OCI-LY3 (cell line): ENCODE data around the gene BCKDHA.

Experiments
- CTCF ChIP-seq: fragments of 200-600, 300-600 bp; sonication (generic); IDR thresholded peaks from 2 replicates; pipeline ENCODE4 v1.5.1; 2014; ENCODE audit warnings: antibody characterized with exemption, low read length, low read depth
- EZH2phosphoT487 ChIP-seq: fragments of 200-600 bp; shearing (Covaris generic); IDR thresholded peaks from 2 replicates; pipeline ENCODE4 v1.6.1; 2018; ENCODE audit warnings: antibody characterized with exemption, mixed run types, low read depth

GRCh38 chr19:41413947-41414346, 16.3 kb downstream of the BCKDHA start:
- TF ChIP-seq CTCF (no peak), EZH2phosphoT487 (no peak)
